HFF-Myc (cell line): ENCODE data around the gene TRIM9.

ENCODE experiments used
- DNase-seq: peaks from one replicate; pipeline ENCODE4 v3.0.0-alpha.2; 2011; ENCODE audit warnings: low read depth; ENCODE audit errors: extremely low read depth
- H3K4me3 ChIP-seq: replicated peaks from 2 replicates; pipeline ENCODE4 v1.5.1; 2011; ENCODE audit warnings: low read depth, mild to moderate bottlenecking, control low read depth, low read length
- TF ChIP-seq, protein P1 (sequence below): IDR thresholded peaks from 2 replicates; pipeline ENCODE4 v1.5.1; 2012; ENCODE audit warnings: mild to moderate bottlenecking, low read depth, low read length, control low read depth; ENCODE audit errors: missing control alignments

Gene TRIM9

DNA sequence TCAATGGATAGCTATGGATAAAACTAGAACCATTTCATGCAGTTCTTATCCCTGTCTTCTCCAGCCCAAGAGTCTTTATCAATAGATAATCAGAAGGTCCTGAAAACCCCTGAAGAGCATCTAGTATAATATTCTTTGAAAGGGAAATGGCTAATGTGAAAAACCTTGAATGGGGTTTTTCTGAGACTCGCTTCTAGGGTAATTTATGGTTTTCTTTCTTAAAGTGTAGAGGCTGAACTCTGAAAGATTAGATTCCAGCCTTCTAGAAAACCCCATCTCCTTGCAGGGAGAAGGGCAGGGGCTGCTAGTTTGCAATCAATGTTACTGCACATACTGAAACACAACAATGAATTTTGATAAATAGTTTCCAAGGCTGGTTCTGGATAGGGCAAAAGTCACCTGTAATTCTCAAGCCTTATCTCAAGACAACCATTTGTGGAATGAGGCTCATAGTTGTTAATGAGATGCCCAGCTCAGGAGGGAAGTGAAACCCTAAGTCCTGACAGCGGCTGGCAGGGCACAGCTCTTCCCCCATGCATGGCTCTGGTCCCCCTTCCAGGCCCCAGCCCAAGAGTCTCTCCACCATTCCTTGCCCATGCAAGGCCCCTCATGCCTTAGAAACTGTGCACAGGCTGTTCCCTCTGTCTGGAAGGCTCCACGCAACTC, 116.9 kb downstream of the TRIM9 start:
- DNase-seq: no peak

DNA sequence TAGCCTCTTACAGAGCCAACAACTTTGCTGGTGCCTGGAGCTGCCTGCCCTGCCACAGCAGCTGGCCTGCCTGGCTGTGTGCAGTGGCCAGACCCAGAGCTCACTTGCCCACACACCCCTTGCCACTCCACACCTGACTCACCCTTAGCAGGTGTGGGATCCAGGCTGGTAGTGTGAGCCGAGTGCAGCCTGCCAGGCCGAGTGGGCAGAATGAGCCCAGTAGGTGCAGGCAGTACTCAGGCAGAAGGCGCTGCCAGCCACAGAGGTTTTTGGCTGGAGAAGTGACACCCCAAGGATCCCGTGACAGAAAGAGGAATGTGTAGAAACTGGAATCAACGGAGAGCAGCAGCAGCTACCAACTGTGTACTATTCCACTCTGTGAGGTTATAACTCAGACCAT, 120.8 kb downstream of the TRIM9 start:
- TF ChIP-seq, protein P1, sequence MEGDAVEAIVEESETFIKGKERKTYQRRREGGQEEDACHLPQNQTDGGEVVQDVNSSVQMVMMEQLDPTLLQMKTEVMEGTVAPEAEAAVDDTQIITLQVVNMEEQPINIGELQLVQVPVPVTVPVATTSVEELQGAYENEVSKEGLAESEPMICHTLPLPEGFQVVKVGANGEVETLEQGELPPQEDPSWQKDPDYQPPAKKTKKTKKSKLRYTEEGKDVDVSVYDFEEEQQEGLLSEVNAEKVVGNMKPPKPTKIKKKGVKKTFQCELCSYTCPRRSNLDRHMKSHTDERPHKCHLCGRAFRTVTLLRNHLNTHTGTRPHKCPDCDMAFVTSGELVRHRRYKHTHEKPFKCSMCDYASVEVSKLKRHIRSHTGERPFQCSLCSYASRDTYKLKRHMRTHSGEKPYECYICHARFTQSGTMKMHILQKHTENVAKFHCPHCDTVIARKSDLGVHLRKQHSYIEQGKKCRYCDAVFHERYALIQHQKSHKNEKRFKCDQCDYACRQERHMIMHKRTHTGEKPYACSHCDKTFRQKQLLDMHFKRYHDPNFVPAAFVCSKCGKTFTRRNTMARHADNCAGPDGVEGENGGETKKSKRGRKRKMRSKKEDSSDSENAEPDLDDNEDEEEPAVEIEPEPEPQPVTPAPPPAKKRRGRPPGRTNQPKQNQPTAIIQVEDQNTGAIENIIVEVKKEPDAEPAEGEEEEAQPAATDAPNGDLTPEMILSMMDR: no peak
- H3K4me3 ChIP-seq: no peak overlapping the region
- DNase-seq: no peak

More for the DNA sequence above, 116.9 kb downstream of the TRIM9 start:
- TF ChIP-seq, protein P1: no peak
- no peak overlapping the region for H3K4me3 ChIP-seq

DNA sequence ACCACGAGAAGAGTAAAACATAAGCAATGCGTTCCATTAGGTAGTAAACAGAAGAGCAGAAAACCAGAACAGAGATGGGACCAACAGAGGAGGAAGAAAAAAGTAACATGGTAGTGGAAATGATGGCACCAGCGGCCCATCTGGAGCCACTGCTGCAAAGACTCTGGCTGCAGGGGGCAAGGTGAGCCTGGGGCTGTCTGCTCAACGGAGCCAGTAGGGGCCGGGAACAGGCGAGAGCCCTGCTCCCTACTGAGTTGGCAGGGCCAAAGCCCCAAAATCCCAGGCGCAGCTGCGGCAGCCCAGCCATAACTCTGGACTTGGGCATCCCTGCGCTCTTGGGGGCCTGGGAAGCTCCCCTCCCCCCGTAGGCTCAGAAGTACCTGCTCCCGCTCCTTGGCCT, 122.2 kb downstream of the TRIM9 start:
- H3K4me3 ChIP-seq: no peak overlapping the region
- no peak for DNase-seq
- TF ChIP-seq, protein P1: no peak

DNA sequence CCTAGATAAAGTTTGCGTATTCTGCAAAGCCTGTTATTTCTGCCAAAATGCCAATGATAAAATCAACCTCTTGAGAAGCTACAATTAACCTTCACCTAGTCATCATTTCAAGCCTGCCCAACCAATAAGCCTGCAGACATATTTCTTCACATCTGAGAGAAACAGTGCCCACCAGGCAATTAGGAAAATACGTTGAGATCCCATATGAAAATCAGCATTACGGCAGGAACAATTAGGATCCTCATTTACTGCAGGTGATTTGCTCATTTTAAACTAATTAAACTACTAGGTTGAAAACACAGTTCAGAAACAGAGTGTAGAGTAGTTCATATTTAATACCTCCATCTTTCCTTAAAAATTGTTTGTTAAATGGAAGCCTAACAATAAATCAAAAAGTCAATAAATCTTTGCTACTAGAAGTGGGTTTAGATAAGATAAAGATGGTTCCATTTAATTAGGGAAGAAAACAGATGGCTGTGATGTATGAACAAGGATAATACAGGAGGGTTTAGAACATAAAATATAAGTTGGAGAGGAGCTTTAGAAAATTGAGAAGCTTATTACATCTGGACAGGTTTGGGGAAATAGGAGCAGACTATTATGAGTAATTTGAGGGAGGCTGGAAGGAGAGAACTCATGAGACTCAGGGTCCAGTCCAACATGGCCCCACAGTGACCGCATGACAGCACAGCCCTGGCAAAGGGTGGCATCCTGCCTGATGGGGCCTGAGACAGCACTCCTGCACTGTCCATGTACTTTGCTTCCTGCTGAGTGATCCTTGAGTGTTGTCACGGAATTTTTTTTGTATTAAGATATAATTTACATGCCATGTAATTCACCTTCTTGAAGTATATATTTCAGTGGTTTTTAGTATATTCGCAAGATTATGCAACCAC, 123.8 kb downstream of the TRIM9 start:
- TF ChIP-seq, protein P1: no peak
- DNase-seq: no peak
- H3K4me3 ChIP-seq: no peak overlapping the region

DNA sequence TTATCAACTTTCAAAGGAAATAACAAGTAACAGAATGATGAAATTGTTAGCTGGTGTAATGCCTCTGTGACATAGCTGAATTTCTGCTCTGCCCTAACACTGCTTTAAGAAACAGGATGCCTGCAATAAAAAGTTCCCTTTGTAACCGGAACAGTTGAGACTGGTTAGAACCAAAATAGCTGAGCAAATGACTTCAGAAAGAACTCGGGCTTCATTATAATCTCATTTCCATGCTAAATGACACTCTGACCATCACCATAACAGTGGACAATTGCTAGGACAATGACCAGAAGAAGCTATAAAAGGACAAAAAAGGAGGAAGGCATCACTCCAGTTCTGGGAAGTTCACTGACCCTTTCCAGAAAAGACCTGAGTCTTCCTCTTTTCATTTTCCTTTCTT, 127.1 kb downstream of the TRIM9 start:
- no peak for DNase-seq
- TF ChIP-seq, protein P1: no peak
- no peak overlapping the region for H3K4me3 ChIP-seq

DNA sequence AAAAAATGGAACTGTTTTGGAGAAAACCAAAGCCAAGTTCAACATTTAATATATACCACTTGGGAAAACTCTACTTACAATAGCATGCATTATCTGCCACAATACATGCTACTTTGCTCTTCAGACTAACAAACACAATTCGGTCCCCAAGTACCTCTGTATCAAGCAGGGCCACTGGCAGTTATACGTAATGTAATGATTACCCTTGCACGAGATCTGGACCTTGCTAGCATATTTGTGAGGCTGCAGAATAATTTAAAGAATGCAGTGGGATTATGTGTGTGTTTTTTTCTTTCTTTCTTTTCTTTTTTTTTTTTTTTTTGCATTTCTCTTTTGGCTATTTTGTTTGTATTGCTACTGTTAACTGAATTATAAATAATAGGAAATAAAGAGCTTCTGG, 127.8 kb downstream of the TRIM9 start:
- TF ChIP-seq, protein P1: no peak
- H3K4me3 ChIP-seq: no peak overlapping the region
- DNase-seq: no peak
